HG03571 (cell line): ENCODE results near the gene UFM1.
"Not testable (repeated sequence)": the region's sequence is repeated elsewhere in the genome, so short reads cannot be mapped to it uniquely, and the experiment has no call there.

Experiments
- ATAC-seq: cut with Tn5 transposase; IDR thresholded peaks from one replicate; pipeline ENCODE4 v1.9.1; 2021; ENCODE audit not compliant: unreplicated experiment

Gene UFM1

DNA sequence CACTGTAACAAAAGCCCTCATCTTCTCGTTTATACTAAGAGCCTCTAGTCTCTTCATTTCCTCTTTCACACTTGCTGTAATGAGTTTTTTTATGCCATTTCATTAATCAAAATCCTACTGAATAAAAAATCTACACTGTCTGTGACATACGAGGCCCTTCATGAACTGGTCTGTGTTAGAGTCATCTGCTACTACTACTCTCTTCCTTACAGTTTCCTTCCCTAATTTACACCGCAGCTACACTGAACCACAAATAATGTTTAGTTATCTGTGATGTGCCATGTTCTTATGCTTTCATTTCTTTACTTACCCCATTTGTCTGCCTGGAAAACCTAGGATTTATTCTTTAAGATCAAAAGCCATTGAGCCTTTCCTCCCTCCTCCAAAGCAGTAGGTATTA is 16.0 kb downstream of the UFM1 start:
- no peak for ATAC-seq

DNA sequence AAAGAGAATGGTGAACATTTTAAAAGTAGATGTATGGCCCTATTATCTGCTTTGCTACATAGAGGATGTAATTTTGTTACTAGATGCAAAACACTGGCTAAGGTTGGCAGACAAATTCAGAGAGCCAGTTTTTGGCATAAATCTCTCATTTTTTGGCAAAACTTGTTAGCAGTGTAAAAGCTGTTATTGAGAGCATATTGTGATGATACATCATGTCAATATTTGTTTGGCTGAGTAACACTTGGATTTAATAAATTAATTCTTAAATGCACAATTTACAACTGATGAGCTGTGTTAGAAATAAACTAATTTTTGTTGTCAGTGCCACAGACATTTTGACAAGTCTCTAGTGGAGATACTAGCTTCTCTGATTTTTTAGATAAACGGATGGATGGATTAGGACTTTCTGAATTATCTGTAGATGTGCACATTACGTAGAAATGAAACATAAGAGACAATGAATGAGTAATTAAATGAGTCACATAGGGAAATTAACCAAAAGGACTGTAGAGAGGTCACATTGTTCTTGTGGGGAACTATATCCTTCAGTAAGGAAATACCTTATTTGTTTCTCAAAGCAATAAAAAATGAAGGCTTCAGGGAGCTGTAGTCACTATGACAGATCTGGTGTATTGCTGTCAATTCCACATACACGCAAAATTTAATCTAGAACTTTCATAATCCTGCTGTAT is 17.4 kb downstream of the UFM1 start:
- ATAC-seq = no peak

DNA sequence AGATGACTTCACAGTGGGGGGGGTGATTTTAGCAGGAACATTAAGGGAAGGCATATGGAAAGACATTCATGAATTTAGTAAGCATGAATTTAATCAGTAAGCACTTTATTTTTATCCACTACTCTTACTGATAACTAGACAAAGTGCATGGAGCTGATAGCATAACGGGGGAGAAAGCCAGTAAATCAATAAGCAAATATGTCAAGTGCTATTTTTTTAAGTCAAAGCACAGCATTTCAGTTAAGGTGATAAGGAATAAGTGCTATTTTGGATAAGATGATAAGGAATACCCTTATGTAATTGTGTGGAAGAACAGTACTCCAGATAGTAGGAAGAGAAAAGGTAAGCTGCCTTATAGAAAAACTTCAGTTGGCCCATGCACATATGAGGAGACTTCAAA is 19.4 kb downstream of the UFM1 start:
- ATAC-seq = no peak

DNA sequence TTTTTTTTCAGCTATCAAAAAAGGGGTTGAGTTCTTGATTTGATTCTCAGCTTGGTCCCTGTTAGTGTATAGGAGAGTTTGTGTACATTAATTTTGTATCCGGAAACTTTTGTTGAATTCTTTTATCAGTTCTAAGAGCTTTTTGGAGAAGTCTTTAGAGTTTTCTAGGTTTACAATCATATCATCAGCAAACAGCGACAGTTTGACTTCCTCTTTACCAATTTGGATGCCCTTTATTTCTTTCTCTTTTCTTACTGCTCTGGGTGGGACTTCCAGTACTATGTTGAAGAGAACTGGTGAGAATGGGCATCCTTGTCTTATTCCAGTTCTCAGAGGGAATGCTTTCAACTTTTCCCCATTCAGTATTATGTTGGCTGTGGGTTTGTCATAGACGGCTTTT is 20.4 kb downstream of the UFM1 start:
- not testable (repeated sequence) for ATAC-seq

DNA sequence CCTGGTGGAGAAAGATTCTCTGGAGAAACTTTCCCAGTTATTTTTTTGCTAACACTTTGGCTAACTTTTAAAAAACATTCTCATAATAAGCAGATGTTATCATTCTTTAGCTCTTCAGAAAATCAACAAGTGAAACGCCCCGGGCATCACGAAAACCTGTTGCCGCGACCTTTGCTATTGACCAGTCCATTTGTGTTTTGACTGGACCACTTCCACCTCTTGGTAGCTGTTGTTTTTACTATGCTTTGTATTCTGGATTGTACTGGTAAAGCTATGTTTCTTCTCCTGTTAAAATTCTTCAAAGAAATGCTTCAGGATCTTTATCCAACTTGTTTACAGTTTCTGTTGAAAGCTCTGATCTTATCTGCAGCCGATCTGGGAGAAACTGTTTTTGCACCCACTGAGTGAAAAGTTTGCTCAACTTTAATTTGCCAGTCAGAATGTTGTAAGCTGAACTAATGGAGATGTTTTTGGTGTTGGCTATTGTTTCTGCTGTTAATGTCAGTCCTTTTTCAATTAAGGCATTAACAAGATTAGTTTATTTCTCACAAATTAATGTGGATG is 23.3 kb downstream of the UFM1 start:
- no peak for ATAC-seq

DNA sequence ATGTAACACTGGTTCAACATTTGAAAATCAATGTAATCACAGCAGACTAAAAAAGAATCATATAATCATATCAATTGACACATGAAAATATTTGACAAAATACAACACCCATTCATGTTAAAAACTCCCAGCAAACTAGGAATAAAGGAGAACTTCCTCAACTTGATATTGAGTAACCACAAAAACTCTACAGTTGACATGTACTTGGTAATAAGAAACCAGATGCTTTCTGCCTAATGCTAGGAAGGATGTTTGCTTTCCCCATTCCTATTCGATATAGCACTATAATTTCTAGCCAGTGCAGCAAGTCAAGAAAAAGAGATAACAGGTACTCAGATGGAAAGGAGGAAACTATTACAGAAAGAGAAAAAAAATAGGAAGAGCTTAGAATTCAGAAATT is 26.9 kb downstream of the UFM1 start:
- ATAC-seq = no peak

DNA sequence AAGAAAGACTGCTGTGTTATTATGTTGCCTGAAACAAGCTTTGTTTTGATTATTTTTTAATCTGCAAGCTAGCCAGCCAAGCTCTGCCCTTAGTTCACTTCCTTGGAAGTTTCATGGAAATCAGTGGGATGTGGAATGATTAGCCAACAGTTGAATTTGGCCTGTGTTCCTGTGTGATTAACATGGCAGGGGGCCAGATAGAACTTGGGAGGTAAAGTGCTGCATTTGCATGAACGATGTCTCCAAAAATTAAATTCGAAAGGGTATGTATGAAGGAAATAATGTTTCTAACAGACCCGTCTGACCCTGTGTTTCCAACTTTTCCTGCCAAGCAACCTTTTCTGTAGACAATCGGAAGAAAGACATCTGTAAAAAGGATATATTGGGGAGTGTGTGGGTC is 32.2 kb downstream of the UFM1 start:
- no peak for ATAC-seq

DNA sequence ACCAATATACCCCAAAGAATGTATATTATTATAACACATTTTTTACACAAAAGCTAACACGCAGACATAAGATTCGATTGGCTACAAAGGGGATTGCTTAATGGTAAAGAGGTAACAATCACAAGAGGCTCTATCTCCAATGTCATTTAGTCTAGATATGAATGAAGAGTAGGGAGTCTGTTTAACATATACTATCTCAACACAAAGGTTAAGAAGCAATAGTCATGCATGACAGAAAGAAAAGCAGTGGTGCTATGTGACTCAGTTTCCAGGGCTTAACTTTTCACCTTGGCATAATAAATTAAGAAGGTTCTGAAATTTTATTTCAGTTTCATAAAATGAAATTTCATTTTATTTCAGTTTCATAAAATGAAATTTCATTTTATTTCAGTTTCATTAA is 33.3 kb downstream of the UFM1 start:
- no peak for ATAC-seq

DNA sequence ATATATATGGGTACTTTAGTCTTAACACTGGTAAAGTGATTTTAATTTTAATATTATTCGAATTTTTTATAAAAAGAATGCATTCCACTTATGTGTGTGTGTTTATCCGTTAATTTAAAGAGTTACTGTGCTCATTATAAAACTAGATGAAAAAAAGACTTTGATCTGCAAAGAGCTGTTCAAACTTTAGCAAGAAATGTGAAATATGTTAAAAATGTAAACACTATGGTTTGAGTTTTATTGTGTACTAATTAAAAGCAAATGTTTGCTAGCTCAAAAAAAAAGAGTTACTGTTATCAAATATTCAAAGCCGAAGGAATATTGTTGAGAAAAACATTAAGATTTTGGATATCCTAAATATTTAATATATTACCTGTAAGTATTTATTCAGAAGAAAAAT is 34.5 kb downstream of the UFM1 start:
- no peak for ATAC-seq

DNA sequence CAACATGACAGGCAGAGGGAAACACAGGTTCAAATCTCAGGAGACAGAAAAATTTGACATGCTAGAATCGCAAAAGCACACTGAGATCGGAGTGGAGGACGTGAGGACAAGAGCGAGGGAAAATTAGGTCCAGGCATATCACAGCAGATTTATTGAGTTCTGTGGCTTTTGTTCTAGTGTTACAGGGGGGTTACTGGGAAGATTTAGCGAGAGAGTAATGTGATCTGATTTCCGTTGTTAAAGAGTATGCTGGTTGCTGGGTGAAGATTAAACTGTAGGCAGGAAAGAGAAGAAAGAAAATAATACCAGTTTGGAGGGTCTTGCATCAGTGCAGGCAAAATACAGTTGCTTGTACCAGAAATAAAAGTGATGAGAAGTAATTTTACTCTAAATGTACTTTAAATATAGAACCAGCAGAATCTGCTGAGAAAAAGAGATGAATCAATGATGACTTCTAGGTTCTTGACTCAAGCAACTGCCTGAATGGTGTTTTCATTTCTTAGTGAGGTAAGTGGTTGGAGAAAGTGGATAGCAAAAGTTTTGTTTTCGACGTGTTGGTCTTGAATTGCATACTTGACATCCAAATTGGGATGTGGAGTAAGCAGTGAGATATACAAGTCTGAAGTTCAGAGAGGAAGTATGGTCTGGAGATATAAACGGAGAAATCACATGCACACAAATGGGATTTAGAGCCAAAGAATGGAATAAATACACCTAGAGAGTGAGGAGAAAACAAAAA is 35.7 kb downstream of the UFM1 start:
- ATAC-seq = no peak

DNA sequence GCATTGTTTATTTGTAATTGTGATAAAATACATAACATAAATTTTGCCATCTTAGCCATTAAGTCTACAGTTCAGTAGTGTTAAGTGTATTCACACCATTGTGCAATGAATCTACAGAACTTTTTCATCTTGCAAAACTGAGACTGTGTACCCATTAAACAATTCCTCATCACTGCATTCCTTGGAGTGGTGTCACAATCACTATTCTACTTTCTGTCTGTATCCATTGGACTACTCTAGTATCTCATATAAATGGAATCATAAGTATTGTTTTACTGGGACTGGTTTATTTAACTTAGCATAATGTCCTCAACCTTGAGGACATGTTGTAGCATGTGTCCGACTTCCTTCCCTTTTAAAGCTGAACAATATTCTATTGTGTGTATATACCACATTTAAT is 36.8 kb downstream of the UFM1 start:
- ATAC-seq = no peak

DNA sequence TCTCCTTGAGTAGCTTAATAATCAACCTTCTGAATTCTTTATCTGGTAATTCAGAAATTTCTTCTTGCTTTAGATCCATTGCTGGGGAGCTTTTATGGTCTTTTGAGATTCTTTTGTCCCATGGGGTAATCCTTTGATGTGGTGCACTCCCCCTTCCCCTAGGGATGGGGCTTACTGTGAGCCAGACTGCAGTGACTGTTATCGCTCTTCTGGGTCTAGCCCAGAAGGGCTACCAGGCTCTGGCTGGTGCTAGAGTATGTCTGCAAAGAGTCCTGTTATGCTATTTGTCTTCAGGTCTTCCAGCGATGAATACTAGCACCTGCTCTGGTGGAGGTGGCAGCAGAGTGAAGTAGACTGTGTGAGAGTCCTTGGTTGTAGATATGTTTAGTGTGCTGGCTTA is 41.7 kb downstream of the UFM1 start:
- ATAC-seq = no peak

DNA sequence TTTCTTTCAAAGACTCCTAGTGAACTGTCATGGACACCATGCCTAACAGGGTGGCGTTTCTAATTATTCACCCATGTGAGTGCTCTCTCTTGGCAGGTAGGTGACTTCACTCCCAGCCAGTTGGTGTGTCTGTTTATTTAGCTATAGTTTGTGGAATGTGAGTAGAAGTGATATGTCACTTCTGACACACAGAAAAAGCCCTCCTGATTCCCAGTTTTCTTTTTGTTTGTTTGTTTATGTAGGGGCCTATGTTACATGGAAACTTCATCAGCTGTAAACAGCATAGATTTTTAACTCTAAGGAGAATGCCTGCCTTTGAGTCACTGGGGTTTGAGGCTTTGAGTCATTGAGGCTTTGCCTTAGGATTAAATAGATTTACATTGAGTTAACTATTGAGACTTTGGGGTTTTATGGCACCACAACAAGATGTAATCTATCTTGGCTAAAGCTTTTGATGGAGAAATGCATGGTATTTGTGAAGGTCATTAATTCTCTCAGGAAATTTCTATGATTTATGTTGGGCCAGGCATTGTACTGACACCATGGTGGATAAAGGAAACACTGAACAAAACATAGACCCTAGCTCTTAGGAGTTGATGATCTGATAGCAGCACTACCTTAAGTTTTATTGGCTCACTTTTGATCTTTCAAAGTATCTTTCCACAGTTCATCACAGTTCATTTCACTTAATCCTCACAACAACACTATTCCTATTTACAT is 45.3 kb downstream of the UFM1 start:
- no peak for ATAC-seq

DNA sequence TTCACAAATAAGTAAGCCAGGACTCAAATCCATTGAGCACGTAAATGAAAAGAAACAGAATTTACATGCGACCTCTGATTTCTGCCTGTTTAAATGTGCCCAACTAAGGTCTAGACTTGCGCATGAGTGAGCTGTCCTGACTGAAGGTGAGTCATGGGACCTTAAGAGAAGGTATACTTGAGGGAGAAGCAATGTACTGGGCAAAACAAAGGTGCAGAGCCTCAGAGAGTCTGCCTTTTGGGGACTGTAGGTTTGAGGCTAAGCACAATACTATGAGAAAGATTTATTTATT is 45.8 kb downstream of the UFM1 start:
- ATAC-seq = no peak

DNA sequence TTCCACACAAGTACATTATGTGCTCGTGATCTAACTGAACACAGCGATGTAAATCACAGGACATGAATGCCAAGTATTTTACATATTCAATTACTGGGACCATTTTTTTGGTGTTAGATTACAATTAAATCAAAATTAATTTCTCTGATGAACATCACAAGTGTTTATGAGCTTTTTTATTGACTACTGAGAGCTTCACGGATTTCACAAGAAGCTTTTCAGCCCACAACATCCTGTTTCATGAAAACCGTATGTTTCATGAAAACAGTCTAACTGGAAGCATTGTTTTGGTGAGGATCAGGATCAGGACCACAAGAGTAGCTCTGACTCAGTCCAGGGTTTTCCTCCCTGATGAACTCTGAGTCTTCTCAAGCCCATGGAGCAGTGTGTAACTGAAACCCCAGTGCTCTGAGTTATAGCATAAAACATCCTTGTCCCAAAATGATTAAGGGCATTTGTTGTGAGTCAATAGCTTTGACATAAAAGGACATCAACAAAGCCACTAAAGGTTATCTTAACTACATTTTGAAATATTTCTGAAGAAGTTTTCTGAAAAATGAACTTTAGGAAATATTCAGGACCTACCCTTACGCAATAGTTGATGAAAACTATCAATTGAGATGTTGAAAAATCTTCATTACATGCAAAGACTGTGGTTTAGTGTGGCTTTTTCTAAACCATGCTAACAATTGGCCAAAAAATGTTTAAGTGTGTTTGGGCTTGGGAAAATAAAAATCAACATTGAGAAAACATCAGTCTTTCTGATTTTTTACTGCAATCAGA is 49.3 kb downstream of the UFM1 start:
- no peak for ATAC-seq

DNA sequence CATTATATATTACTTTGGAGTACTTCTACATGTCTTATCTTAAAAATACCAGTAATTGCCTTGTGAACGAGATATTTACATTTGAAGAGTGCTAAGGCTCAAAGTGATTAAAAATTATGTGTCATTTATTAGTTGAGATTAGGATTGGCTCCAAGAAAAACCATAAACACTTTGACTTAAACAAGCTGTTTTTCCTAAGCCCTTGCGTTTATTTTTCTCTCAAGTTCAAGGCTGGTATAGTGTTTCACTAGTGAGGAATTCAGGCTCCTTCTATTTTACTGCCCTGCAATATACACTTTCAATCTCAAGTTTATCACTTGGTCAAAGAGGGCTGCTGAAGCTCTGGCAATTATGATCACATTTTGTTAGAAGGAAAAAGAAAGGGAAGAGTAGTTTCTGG is 49.9 kb downstream of the UFM1 start:
- no peak for ATAC-seq

DNA sequence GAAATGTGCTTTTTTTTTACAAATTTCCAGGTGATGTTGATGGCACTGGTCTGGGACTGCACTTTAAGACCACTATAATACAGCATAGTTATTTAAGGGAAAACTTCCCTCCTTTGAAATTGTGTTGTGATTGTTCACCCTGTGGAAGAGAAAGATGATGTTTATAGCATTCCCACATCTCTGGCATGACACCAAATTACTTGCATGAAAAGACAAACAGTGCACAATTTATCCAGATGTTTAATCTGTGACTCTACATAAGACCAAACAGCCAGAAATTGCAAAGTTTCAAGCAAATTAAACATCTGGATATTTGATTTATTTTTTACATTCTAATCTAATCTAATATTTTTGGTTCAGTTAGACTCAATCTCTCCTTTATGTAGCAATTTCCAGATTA is 51.6 kb downstream of the UFM1 start:
- ATAC-seq = no peak

DNA sequence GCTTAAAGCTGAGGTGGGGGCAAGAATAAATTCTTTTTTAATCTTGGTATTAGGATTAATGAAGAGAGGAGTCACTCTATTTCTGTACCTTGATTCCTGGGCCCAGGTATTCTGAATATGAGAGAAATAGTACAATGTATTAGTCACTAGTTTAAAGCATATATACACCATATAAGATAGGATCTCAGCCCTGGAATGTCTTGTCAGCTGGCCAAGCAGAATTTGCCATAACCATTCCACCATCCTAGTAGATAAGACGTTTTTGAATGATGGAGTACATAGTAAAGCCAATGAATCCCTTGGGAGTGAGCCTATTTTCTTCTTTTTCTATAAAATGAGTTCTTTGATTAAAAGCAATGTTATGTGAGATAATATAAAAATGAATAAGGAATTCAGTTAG is 55.6 kb downstream of the UFM1 start:
- ATAC-seq = no peak

DNA sequence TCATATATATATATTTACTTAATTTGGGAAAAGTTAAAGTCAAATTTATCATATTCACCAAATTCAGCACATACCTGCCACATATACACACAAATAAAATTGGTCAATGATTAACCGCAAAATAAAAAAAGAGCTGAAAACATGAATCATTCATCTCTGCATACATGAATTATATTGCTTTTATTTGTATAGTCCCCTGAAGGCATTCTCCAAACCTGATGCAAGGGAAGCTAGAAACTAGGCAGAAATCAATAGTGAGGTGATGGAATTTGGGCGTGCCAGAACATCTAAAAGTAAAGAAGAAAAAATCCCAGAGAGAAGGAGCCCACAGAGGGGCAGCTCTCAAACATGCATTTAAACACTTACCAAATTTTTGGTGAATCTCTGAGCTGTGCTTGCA is 60.1 kb downstream of the UFM1 start:
- ATAC-seq = no peak

DNA sequence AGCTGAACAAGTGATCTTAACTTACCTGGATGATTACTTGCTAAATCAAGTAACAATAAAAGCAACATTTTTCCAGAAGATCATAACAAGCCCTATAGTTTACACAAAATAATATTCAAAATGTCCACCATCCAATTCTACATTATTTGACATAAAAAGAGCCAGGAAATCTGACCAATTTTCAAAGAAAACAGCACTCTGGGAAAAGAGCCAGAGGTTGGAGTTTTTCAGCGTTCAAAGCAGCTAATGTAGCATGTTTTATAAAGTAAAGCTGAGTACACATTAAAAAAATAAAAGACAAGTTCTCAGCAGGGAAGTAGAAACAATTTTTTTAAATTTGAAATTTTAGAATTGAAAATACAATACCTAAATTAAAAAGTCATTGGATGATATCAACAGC is 62.6 kb downstream of the UFM1 start:
- no peak for ATAC-seq
